ENCODE data around the gene ABHD8.

ABHD8 gene

DNA sequence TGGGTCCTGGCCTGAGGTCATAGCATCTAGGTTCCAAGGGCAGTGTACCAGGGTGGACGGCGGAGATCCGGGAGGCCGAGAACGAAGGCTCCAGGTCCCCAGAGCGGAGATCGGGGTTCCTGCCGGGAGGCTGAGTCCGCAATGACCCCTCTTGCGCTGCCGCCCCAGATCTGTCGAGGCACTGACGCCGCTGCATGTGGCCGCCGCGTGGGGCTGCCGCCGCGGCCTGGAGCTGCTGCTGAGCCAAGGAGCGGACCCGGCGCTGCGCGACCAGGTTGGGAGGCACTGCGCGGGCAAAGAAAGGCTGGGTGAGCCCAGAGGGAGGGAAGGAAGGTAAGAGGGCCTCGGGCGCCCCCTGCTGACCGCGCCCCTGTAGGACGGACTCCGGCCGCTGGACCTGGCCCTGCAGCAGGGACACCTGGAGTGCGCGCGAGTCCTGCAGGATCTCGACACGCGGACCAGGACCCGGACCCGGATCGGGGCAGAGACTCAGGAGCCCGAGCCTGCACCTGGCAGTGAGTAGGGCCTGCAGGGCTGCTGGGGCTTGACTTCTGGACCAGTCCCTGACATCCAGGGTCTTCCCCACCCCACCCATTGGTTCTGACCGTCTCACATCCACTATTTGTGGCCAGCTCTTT lies 20.6 kb downstream of the ABHD8 start:
- Histone ChIP-seq H3K27ac (ENCODE audit: low read depth, low read length, poor library complexity, severe bottlenecking) (peak overlapping the region; percentile 59), H3F3A (ENCODE audit: insufficient read depth, low read length) (peaks cover 5% of the 10 kb centered on the region; the same call in 1 of the 2 replicates), H3K4me2 (ENCODE audit: low read length) (peak overlapping the region; percentile 77), H3K27me3 (ENCODE audit: insufficient read depth, low read length) (no peaks in the 10 kb centered on the region), H2AFZ (ENCODE audit: low read length) (no peak overlapping the region), H3K79me2 (ENCODE audit: insufficient read depth, low read length) (no peaks in the 10 kb centered on the region), H3K4me1 (ENCODE audit: insufficient read depth, low read length, severe bottlenecking) (peaks cover 16% of the 10 kb centered on the region), H3K9ac (ENCODE audit: low read length) (peak overlapping the region; percentile 85), H3K9me2 (ENCODE audit: low read depth, low read length) (no peaks in the 10 kb centered on the region), H3K9me3 (ENCODE audit: low read length) (no peaks in the 10 kb centered on the region), H3K36me3 (ENCODE audit: insufficient read depth, low read length) (peaks cover 50% of the 10 kb centered on the region), H3K4me3 (ENCODE audit: low read depth, low read length, poor library complexity, severe bottlenecking) (peak overlapping the region; percentile 75), H4K20me1 (ENCODE audit: insufficient read depth, low read length) (no peaks in the 10 kb centered on the region)
- TF ChIP-seq EZH2 (IDR thresholded peaks at IDR 0.05; ENCODE audit: borderline replicate concordance, low read length), result no peak
- TF ChIP-seq, protein P1, sequence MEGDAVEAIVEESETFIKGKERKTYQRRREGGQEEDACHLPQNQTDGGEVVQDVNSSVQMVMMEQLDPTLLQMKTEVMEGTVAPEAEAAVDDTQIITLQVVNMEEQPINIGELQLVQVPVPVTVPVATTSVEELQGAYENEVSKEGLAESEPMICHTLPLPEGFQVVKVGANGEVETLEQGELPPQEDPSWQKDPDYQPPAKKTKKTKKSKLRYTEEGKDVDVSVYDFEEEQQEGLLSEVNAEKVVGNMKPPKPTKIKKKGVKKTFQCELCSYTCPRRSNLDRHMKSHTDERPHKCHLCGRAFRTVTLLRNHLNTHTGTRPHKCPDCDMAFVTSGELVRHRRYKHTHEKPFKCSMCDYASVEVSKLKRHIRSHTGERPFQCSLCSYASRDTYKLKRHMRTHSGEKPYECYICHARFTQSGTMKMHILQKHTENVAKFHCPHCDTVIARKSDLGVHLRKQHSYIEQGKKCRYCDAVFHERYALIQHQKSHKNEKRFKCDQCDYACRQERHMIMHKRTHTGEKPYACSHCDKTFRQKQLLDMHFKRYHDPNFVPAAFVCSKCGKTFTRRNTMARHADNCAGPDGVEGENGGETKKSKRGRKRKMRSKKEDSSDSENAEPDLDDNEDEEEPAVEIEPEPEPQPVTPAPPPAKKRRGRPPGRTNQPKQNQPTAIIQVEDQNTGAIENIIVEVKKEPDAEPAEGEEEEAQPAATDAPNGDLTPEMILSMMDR (IDR thresholded peaks at IDR 0.05; ENCODE audit: low read length), result peak; percentile 81

DNA sequence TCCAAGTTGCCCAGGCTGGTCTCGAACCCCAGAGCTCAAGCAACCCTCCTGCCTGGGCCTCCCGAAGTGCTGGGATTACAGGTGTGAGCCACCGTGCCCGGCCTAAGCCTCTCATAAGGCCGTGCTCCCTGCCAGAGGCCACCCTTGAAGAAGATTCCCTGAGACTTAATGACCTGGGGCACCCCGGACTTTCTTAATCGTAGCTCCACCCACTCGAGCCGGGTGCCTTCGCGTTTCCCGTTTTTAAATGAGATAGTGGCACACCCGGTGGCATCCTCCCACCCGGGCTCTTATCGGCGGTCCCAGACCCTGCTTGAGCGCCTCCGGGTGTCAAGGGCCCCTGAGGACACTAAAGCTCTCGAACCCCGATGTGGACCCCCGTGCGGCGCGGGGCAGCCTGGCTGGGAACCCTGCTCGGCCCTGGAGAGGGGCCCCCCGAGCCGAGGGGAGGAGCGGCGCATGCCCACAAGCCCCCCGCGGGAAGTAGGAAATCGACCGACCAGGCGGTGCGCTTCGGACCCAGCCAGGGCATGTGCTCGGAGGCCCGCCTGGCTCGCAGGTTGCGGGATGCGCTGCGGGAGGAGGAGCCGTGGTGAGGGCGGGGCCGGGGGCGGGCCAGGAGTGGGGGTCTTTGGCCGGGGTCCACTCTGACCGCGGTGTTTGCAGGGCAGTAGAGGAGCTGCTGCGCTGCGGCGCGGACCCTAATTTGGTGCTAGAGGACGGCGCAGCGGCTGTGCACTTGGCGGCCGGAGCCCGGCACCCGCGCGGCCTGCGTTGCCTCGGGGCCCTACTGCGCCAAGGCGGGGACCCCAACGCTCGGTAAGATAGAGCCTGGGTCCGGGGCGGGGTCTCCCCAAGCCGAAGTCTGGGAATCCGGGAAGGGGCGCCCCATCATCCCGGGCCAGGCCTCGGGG lies 21.6 kb downstream of the ABHD8 start, which contains the start of gene ANKLE1:
Gene ANKLE1 (plus strand): TSS at position 511 of the 914 bp plus-strand sequence. CDS start 20 bp downstream, at position 531.
- Histone ChIP-seq H3K9me2 (ENCODE audit: low read depth, low read length) (no peaks in the 10 kb centered on the region), H3F3A (ENCODE audit: insufficient read depth, low read length) (peaks cover 5% of the 10 kb centered on the region; the same call in 1 of the 2 replicates), H3K4me3 (ENCODE audit: low read depth, low read length, poor library complexity, severe bottlenecking) (peak within 1 kb of the TSS; percentile 75), H3K4me2 (ENCODE audit: low read length) (peak within 1 kb of the TSS; percentile 77), H3K9me3 (ENCODE audit: low read length) (no peaks in the 10 kb centered on the region), H3K9ac (ENCODE audit: low read length) (peak within 1 kb of the TSS; percentile 85), H4K20me1 (ENCODE audit: insufficient read depth, low read length) (no peaks in the 10 kb centered on the region), H3K27ac (ENCODE audit: low read depth, low read length, poor library complexity, severe bottlenecking) (peak within 1 kb of the TSS; percentile 79), H3K79me2 (ENCODE audit: insufficient read depth, low read length) (no peaks in the 10 kb centered on the region), H3K27me3 (ENCODE audit: insufficient read depth, low read length) (no peaks in the 10 kb centered on the region), H2AFZ (ENCODE audit: low read length) (no peak within 1 kb of the TSS), H3K36me3 (ENCODE audit: insufficient read depth, low read length) (peaks cover 54% of the 10 kb centered on the region), H3K4me1 (ENCODE audit: insufficient read depth, low read length, severe bottlenecking) (peaks cover 16% of the 10 kb centered on the region)
- TF ChIP-seq, protein P1 (IDR thresholded peaks at IDR 0.05; ENCODE audit: low read length), result no peak
- TF ChIP-seq EZH2 (IDR thresholded peaks at IDR 0.05; ENCODE audit: borderline replicate concordance, low read length), result no peak

DNA sequence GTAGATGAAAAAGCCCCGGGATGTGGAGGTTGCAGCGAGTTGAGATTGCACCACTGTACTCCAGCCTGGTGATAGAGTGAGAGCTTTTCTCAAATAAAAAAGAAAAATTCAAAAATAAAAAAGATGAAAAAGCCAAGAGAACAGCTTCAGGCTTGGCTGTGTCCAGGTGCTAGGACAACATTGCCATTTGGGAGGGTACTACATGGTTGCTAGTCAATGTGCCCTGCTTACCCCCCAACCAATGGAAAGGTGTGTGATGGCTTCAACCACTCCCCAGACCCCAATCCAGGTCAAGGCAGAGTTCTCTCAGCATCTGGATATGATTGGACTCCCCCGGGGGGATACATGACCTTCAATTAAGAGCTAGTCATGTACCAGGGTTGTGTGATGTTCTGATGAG lies 23.8 kb downstream of the ABHD8 start:
- H3K79me2 ChIP-seq (ENCODE audit: insufficient read depth, low read length), result no peaks in the 10 kb centered on the region
- H3K36me3 ChIP-seq (ENCODE audit: insufficient read depth, low read length), result peaks cover 50% of the 10 kb centered on the region
- H4K20me1 ChIP-seq (ENCODE audit: insufficient read depth, low read length), result no peaks in the 10 kb centered on the region
- H3K9me2 ChIP-seq (ENCODE audit: low read depth, low read length), result no peaks in the 10 kb centered on the region
- peaks cover 16% of the 10 kb centered on the region for H3K4me1 ChIP-seq (ENCODE audit: insufficient read depth, low read length, severe bottlenecking)
- H3F3A ChIP-seq (ENCODE audit: insufficient read depth, low read length), result peaks cover 5% of the 10 kb centered on the region; the same call in 1 of the 2 replicates
- no peak overlapping the region for H3K4me2 ChIP-seq (ENCODE audit: low read length)
- no peak overlapping the region for H3K4me3 ChIP-seq (ENCODE audit: low read depth, low read length, poor library complexity, severe bottlenecking)
- H3K27me3 ChIP-seq (ENCODE audit: insufficient read depth, low read length), result no peaks in the 10 kb centered on the region
- peak overlapping the region; percentile 14 for H3K27ac ChIP-seq (ENCODE audit: low read depth, low read length, poor library complexity, severe bottlenecking)
- no peak overlapping the region for H2AFZ ChIP-seq (ENCODE audit: low read length)
- H3K9ac ChIP-seq (ENCODE audit: low read length), result no peak overlapping the region
- no peak for TF ChIP-seq EZH2 (IDR thresholded peaks at IDR 0.05; ENCODE audit: borderline replicate concordance, low read length)
- TF ChIP-seq, protein P1 (IDR thresholded peaks at IDR 0.05; ENCODE audit: low read length), result no peak
- H3K9me3 ChIP-seq (ENCODE audit: low read length), result no peaks in the 10 kb centered on the region

All from OCI-LY1 (cell line).